Activated CD4-positive, alpha-beta T cell treated with anti-CD3 and anti-CD28 coated beads, Interleukin-10, Interleukin-2, amounts not matched to agents 100 ng/mL and 50 ng/mL, durations not matched to agents 16 hours and 8 hours (primary cell): ENCODE results near the gene ATXN3L.

Source experiments
- DNase-seq: peaks from one replicate; pipeline ENCODE4 v3.0.0-alpha.2; 2020

ATXN3L gene

GRCh38 chrX:13319953-13320352, at the start of gene ATXN3L:
TSS of gene ATXN3L (minus strand) at chrX:13320053. CDS start at chrX:13319934, 119 bp downstream.
- no peak for DNase-seq

- DNase-seq, result no peak
Measured at GRCh38 chrX:13369256-13370030, 49.6 kb upstream of the ATXN3L start.

- DNase-seq, result peak; percentile 34
Measured at GRCh38 chrX:13367950-13368349, 48.1 kb upstream of the ATXN3L start.

DNA sequence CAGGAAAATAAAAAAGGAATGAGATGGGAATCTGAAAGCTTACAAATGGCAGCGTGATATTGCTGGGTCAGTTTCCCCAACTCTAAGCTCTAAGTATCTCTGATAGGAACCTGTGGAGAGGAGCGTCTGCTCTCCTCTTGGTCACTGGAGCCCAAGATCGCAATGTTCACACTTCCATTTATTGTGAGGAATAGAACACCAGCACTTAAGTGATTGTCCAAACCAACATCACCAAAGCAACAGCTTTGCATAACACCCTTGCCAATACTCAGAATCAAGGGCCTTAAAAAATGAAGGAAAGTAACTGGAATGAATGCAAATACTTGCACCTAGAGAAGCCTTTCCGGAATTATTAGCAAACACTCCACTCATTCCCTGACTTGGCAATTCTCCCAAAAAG, 46.8 kb upstream of the ATXN3L start:
- no peak for DNase-seq

DNA sequence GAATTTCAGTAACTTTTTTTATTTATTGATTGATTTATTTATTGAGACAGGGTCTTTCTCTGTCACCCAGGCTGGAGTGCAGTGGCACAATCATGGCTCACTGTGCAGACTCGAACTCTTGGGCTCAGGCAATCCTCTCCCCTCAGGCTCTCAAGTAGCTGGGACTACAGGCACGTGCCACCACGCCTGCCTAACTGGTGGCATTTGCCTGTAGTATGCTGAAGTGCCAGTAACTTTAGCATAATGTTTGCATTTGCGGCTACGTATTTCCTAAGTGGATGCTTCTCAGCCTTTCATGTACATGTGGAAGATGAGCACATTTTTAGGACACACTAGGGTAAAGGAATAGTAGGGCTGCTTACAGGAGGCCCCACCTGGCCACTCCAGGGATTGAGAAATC, 45.3 kb upstream of the ATXN3L start:
- no peak for DNase-seq

DNA sequence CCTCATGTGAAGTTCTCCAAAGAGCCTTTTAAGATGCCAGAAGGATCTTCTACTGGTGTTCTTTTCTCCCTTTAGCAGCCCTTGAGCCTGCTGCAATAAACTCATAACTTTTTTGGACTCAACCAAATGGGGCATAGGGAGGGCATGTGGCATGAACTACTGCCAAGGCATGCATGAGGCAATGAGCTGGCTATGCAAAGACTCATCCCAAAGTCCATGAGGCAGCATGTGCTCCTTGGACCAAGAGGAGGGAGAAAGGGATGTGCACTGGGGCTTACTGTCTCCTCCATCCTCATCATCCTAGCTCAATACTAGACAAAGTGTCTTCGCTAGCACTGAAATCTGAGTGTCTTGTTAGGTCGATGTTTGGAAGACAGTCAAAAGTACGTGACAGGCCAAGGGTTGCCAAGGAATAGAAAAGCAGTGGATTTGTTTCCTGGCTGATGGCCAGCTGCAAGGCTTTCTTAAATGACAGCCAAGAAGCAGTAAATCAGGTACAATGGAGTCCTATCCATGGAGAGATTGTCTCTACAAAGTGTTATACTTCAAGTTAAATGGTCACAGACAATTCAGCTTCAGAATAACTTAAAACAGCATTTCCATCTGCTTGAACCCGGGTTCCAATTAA, 44.5 kb upstream of the ATXN3L start:
- no peak for DNase-seq

- no peak for DNase-seq
Measured at GRCh38 chrX:13360146-13360545, 40.3 kb upstream of the ATXN3L start.

GRCh38 chrX:13357925-13358324, 38.1 kb upstream of the ATXN3L start:
- no peak for DNase-seq

DNA sequence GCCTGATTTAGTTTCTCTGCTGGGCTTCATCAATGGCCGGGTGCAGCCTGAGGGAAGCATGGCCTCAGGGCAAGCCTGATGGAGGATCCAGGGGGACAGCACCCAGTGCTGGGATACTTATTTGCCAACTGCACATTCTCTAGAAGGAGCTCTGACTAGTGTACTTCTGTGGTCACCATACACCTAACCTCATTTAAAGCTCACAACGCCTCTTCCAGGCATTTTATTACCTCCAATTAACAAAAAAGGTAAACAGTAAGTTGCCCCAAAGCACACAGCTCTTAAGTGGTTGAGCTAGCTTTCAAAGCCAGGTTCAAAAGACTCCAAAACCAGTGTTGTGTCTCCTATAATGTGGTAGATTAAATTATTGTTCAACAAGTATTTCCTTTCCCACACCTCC, 26.8 kb upstream of the ATXN3L start:
- no peak for DNase-seq

- no peak for DNase-seq
Measured at GRCh38 chrX:13345438-13345837, 25.6 kb upstream of the ATXN3L start.

DNA sequence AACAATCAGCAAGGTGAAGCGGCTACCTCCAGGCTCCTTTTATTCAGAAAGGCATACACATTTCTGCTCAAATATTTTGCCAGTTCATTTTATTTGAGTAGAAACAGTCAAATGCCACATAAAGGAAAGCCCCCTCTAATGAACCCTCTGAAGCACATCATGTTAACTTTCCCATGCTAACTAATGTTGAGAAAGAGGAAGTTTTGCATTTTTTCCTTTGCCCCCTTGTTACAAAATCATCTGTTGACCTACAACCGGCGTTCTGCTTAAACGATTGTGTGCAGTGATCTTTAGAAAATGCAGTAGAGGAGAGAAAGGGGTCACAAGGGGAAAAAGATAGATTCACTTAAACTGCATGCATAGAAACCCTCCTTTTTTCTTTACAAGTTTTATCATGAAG, 25.2 kb upstream of the ATXN3L start:
- no peak for DNase-seq

- no peak for DNase-seq
Measured at GRCh38 chrX:13341491-13342101, 21.7 kb upstream of the ATXN3L start.

DNA sequence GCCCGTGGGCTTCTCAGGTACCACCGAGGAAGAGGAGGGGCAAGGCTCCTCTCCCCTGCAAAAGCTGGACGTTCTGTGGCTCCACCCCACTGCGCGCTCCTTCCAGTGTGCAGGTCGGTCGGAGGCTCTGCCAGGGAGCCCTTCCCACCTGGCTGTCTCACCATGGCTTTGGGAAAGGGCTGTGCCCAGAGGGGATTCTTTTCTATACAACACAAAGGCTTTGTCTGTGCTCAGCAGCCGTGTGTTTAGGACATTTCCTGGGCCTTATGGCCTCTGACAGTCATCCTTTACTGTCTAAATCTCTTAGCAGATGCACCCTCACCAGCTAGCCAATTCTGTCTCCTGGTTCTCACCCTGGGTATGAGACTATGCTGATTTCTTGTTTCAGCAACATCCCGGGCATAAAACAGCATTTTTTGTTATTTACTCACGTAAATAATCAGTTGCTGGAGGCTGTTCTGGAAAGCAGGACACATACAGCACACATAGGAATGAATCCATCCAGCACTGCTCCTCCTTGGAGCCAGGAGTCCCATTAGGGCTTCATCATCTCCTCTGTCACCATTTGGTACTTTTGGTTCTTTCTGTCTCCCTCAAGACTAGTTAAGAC, 20.4 kb upstream of the ATXN3L start:
- no peak for DNase-seq

GRCh38 chrX:13339607-13340006, 19.8 kb upstream of the ATXN3L start:
- no peak for DNase-seq

GRCh38 chrX:13338996-13339515, 19.2 kb upstream of the ATXN3L start:
- no peak for DNase-seq

DNA sequence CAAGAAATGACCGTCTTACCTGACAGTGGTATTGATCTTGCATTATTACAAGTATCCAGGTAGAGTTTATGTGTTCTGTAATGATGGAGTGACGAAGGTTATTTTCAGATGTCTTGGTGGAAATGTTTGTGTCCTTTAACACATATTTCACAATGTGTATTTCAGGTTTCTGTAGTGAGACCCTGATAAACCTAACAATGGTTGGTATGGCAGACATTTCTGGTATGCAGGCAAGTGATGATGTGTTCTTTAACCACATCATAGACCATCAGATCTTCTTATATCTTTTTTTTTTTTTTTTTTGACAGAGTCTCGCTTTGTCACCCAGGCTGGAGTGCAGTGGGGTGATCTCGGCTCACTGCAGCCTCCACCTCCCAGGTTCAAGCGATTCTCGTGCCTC, 14.6 kb upstream of the ATXN3L start:
- no peak for DNase-seq

DNA sequence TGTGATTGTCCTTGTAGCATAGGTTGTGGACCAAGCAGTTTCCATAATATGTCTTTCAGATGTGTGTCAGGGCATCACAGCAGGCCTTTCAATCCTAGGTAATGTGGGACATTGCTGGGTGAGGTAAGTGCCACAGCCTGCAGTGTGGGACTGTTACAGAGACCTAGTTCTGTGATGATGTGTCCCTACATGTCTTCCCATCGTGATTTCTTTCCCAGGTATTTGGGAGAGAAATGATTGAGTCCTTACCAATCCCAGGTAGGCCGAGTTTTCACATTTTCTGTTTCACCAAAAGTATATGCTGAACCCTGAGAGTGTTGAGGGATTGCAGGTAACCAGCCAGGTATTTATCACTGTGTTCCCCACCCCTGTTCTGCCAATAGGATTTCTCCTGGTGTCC, 10.6 kb upstream of the ATXN3L start:
- no peak for DNase-seq

DNA sequence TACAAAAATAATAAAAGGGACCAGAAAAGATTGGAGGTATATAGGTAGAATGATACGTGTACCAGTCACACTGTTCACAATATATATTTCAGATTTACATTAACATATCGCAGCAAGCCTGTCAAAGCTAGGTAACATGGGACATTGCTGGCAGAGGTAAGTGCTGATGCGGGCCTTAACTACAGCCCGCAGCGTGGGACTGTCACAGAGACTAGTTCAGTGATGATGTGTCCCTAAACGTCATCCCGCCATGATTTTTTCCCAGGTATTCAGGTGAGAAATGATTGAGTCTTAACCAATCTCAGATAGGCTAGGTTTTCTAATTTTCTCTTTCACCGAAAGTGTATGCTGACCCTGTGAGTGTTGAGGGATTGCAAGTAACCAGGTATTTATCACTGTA, 7.8 kb upstream of the ATXN3L start:
- no peak for DNase-seq

DNA sequence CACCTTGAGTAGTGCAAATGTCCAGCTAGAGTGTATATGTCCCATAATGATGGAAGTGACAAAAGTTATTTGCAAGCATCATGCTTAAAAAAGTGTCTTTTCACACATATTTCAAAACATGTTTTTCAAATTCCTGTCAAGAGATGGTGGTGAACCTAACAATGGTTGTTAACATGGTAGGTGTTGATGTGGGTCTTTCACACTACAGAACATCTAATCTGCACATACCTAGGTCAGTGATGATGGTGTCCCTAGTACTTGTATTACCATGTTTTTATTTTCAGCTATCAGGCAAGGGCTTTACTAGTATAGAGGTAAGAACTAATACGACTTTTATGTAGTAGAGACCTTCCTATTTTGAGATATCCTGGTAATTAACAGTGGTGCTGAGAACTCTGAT, 3.4 kb upstream of the ATXN3L start:
- no peak for DNase-seq

DNA sequence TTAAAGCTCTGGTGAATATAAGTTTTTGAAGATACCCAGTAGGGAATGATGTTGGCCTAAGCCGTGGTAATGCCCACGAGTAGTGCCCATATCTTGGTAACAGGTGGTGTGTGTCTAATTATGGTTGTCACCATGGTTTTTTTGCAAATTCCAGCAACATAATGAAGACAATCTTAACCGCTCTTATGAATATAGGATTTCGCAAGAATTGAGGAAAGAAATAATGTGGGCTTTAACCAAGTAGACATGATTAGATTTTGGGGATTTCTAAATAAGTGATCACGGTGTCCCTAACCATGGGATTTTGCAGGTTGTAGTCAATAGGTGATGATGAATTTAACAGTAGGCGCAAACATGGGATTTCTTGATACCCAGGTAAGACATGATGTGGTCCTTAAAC, 2.5 kb downstream of the ATXN3L start:
- DNase-seq, result no peak

DNA sequence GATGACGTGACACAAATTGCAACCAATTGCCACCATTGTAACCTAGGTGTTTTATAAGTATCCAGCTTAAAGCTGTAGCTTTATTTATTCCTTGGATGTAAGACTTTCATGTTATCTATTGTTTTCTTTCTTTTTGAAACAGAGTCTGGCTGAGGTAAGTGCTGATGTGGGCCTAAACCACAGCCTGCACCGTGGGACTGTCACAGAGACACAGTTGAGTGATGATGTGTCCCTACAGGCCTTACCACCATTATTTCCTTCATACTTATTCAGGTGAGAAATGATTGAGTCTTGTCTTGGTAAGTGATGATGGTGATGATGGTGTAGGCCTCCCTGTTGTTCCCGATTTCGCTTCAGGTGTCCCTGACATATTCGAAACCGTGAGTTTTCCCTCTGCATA, 8.3 kb downstream of the ATXN3L start:
- no peak for DNase-seq

GRCh38 chrX:13309631-13310030, 10.2 kb downstream of the ATXN3L start:
- no peak for DNase-seq

- no peak for DNase-seq
Measured at GRCh38 chrX:13307041-13307440, 12.8 kb downstream of the ATXN3L start.

DNA sequence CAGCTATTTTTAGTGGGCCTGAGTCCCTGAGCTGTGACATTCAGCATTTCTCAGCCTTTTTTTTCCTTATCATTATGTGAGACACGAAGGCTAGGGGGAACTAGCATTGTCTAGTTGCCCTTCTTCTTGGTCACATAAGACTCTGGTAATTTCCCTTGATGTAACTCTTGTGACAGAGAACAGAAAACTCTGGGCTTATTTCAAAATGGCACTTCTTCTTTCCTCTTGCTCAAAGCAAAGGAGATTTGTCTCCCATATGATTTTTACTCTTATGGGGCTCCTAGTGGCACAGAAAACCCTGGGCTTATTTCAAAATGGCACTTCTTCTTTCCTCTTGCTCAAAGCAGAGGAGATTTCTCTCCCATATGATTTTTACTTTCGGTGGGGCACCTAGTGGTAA, 14.7 kb downstream of the ATXN3L start:
- DNase-seq, result no peak
